Activated CD4-positive, alpha-beta T cell treated with anti-CD3 and anti-CD28 coated beads, Interleukin-2, amount 50 U/mL, for 4 hours (primary cell): ENCODE data around the gene MELK.

Source experiments
- DNase-seq, 2 experiments: peaks; one replicate each; pipeline ENCODE4 v3.0.0-alpha.2; 2020

MELK gene

GRCh38 chr9:36584620-36585460 lies 12.1 kb downstream of the MELK start:
- no peak for DNase-seq

GRCh38 chr9:36590231-36590630 lies 17.5 kb downstream of the MELK start:
- DNase-seq, result no peak

- no peak for DNase-seq
These were observed 20.3 kb downstream of the MELK start for GRCh38 chr9:36592801-36593583.

- DNase-seq, result no peak
These were observed 21.5 kb downstream of the MELK start for GRCh38 chr9:36594213-36594612.

- no peak for DNase-seq
These were observed 24.9 kb downstream of the MELK start for GRCh38 chr9:36597412-36598178.

GRCh38 chr9:36598273-36598672 lies 25.6 kb downstream of the MELK start:
- no peak for DNase-seq

- no peak for DNase-seq
These were observed 30.3 kb downstream of the MELK start for GRCh38 chr9:36603006-36603405.

GRCh38 chr9:36609306-36609705 lies 36.6 kb downstream of the MELK start:
- DNase-seq, result no peak

- no peak for DNase-seq
These were observed 49.4 kb downstream of the MELK start for GRCh38 chr9:36622121-36622520.

GRCh38 chr9:36623280-36623679 lies 50.6 kb downstream of the MELK start:
- no peak for DNase-seq

GRCh38 chr9:36625006-36625615 lies 52.4 kb downstream of the MELK start:
- DNase-seq, result no peak

GRCh38 chr9:36632892-36633291 lies 60.2 kb downstream of the MELK start:
- no peak for DNase-seq

GRCh38 chr9:36637491-36638270 lies 65.0 kb downstream of the MELK start:
- DNase-seq, result no peak

- DNase-seq, result no peak
These were observed 68.2 kb downstream of the MELK start for GRCh38 chr9:36640771-36641381.

- no peak for DNase-seq
These were observed 70.1 kb downstream of the MELK start for GRCh38 chr9:36642817-36643216.

- DNase-seq, result no peak
These were observed 84.1 kb downstream of the MELK start for GRCh38 chr9:36656842-36657241.

- DNase-seq, result no peak
These were observed 86.8 kb downstream of the MELK start for GRCh38 chr9:36659500-36659899.

- no peak for DNase-seq
These were observed 92.1 kb downstream of the MELK start for GRCh38 chr9:36664806-36665205.

GRCh38 chr9:36665387-36665786 lies 92.7 kb downstream of the MELK start:
- DNase-seq, result no peak

GRCh38 chr9:36665921-36666431 lies 93.3 kb downstream of the MELK start:
- no peak for DNase-seq

- no peak for DNase-seq
These were observed 98.9 kb downstream of the MELK start for GRCh38 chr9:36671561-36671960.
